Ishikawa (cell line): ENCODE measurements around the gene OR6J1.

ENCODE experiments used
- CEBPB ChIP-seq: IDR thresholded peaks from 2 replicates; pipeline ENCODE4 v1.6.1; 2012
- EGR1 ChIP-seq: IDR thresholded peaks from 2 replicates; pipeline ENCODE4 v1.6.1; 2012
- EP300 ChIP-seq: IDR thresholded peaks from 2 replicates; pipeline ENCODE4 v1.6.1; 2012; ENCODE audit warnings: borderline replicate concordance
- MAX ChIP-seq: IDR thresholded peaks from 2 replicates; pipeline ENCODE4 v1.6.1; 2012
- REST ChIP-seq: IDR thresholded peaks from 2 replicates; pipeline ENCODE4 v1.6.1; 2012; ENCODE audit warnings: low read depth, mild to moderate bottlenecking
- TAF1 ChIP-seq: IDR thresholded peaks from 2 replicates; pipeline ENCODE4 v1.6.1; 2012; ENCODE audit warnings: low read depth, mild to moderate bottlenecking
- TCF12 ChIP-seq: IDR thresholded peaks from 2 replicates; pipeline ENCODE4 v1.6.1; 2012; ENCODE audit warnings: low read depth
- TEAD4 ChIP-seq: IDR thresholded peaks from 2 replicates; pipeline ENCODE4 v1.6.1; 2012
- YY1 ChIP-seq: IDR thresholded peaks from 2 replicates; pipeline ENCODE4 v1.6.1; 2012; ENCODE audit warnings: low read depth
- ZBTB7A ChIP-seq: IDR thresholded peaks from 2 replicates; pipeline ENCODE4 v1.6.1; 2012; ENCODE audit warnings: low read depth

GRCh38 chr14:22644305-22644635, at the start of gene OR6J1:
- TF ChIP-seq EP300 (no peak), TCF12 (no peak), YY1 (no peak), REST (no peak), CEBPB (no peak), MAX (no peak), ZBTB7A (no peak), EGR1 (no peak), TEAD4 (no peak), TAF1 (no peak)
